H1 (cell line): ENCODE results near the gene ATP6V1F.

Experiments used
- CTCF ChIP-seq, 3 experiments: IDR thresholded peaks; 1 replicate in 2 of 3; 2 replicates in 1 of 3; pipeline versions ENCODE4 v1.5.1 to v1.6.1; 2011; ENCODE audit warnings: low read length in 3 of 3, mild to moderate bottlenecking in 3 of 3, inconsistent platforms in 2 of 3, low read depth in 1 of 3, moderate library complexity in 1 of 3; ENCODE audit not compliant: insufficient read depth in 1 of 3; ENCODE audit errors: control extremely low read depth in 1 of 3
- EGR1 ChIP-seq: IDR thresholded peaks from 2 replicates; pipeline ENCODE4 v1.6.1; 2011; ENCODE audit warnings: low read depth, low read length, borderline replicate concordance
- TF ChIP-seq, protein P1 (sequence below): IDR thresholded peaks from 2 replicates; pipeline ENCODE4 v1.6.1; 2011; ENCODE audit warnings: low read depth, mild to moderate bottlenecking, low read length; ENCODE audit not compliant: insufficient read depth

- TF ChIP-seq, protein P1, sequence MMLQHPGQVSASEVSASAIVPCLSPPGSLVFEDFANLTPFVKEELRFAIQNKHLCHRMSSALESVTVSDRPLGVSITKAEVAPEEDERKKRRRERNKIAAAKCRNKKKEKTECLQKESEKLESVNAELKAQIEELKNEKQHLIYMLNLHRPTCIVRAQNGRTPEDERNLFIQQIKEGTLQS: no peak
- TF ChIP-seq EGR1 (no peak), CTCF (IDR thresholded peaks at IDR 0.05; ENCODE audit: control extremely low read depth in 1 of 3, insufficient read depth in 1 of 3, low read depth in 1 of 3, low read length in 3 of 3) (no peak)
These were observed 25.5 kb downstream of the ATP6V1F start for GRCh38 chr7:128888039-128888755.
